BJ (cell line): ENCODE data around the gene ZDHHC5. TPM values are rescaled to one million over a fixed set of nuclear protein-coding genes. Genes with fewer than 3 reads are reported as not detected.

Experiments
- CTCF ChIA-PET: fragments of 350-600 bp; formaldehyde crosslinking; extraction: SDS; loops from one replicate; lab custom pipeline; 2021; ENCODE audit warnings: antibody characterized with exemption, inconsistent platforms; lab: Yijun Ruan, JAX
- POLR2A ChIA-PET: fragments of 300-600 bp; sonication (Branson Sonifier 250); formaldehyde crosslinking; extraction: SDS; loops from one replicate; lab custom pipeline; 2021; ENCODE audit warnings: antibody characterized with exemption; lab: Charles Lee
- DNase-seq: peaks from one replicate; pipeline ENCODE4 v3.0.0-alpha.2; 2011; ENCODE audit warnings: low read depth
- H3K27me3 ChIP-seq: 2 replicates; pipeline ENCODE4 v1.6.0; 2011; ENCODE audit warnings: low read length; ENCODE audit not compliant: control insufficient read depth, insufficient read depth
- H3K36me3 ChIP-seq: 2 replicates; pipeline ENCODE4 v1.5.1; 2011; ENCODE audit warnings: low read length; ENCODE audit not compliant: control insufficient read depth, insufficient read depth
- H3K4me3 ChIP-seq: 2 replicates; pipeline ENCODE4 v1.5.1; 2011; ENCODE audit warnings: low read depth, mild to moderate bottlenecking, control low read depth, low read length
- polyA plus RNA-seq: library from polyadenylated mRNA; depleted of rRNA; stranded (reverse); fragments of >200 nt; gene quantifications from 2 replicates; pipeline ENCODE4 v1.2.3, GENCODE V29; 2011
- TF ChIP-seq, protein P1 (sequence below): IDR thresholded peaks from 2 replicates; pipeline ENCODE4 v1.5.1; 2011; ENCODE audit warnings: low read depth, mild to moderate bottlenecking, control low read depth, inconsistent platforms, low read length, moderate library complexity; ENCODE audit not compliant: insufficient read depth

Gene ZDHHC5
- polyA plus RNA-seq, 1 experiment: 76.7 TPM

DNA sequence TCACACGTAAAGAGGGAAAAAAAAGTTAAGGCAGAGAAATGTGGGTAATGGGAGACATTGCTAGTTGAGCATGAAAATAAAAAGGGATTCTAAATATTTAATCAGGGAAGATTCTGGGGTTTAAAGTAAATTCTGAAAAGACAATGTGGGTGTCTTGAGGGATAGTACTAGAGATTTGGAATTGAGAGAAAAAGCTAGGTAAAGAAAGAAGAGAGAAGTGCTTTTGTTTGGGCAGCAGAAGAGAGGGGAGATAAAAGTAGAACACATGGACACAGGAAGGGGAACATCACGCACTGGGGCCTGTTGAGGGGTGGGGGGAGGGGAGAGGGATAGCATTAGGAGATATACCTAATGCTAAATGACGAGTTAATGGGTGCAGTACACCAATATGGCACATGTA is 14.8 kb upstream of the ZDHHC5 start:
- POLR2A ChIA-PET: no interaction called here
- no peak for DNase-seq
- Histone ChIP-seq H3K36me3 (no peaks in the 10 kb centered on the region), H3K27me3 (no peaks in the 10 kb centered on the region; the same call in 1 of the 2 replicates), H3K4me3 (no peak overlapping the region)
- TF ChIP-seq, protein P1, sequence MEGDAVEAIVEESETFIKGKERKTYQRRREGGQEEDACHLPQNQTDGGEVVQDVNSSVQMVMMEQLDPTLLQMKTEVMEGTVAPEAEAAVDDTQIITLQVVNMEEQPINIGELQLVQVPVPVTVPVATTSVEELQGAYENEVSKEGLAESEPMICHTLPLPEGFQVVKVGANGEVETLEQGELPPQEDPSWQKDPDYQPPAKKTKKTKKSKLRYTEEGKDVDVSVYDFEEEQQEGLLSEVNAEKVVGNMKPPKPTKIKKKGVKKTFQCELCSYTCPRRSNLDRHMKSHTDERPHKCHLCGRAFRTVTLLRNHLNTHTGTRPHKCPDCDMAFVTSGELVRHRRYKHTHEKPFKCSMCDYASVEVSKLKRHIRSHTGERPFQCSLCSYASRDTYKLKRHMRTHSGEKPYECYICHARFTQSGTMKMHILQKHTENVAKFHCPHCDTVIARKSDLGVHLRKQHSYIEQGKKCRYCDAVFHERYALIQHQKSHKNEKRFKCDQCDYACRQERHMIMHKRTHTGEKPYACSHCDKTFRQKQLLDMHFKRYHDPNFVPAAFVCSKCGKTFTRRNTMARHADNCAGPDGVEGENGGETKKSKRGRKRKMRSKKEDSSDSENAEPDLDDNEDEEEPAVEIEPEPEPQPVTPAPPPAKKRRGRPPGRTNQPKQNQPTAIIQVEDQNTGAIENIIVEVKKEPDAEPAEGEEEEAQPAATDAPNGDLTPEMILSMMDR: no peak
- CTCF ChIA-PET: interaction anchor here (1.7 to 2.0 kb wide), 2 partner anchors 12 kb away, joined by 6 to 14 read pairs; no protein-coding TSS in a partner anchor

DNA sequence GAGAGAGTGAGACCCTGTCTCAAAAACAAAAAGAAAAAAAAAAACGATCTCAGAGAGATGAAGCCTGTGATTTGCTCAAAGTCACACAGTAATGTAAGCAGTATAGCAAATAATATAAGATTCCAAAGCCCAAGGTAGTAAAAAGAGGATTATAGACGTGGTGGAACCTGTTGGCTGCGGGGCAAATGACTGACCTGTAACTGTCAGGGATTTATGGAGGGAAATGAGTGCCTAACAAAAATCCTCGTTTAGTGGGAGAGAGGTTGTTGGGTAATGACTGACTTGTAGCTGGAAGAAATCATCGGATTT is 11.1 kb upstream of the ZDHHC5 start:
- no peak for DNase-seq
- Histone ChIP-seq H3K27me3 (no peaks in the 10 kb centered on the region), H3K4me3 (peak overlapping the region; percentile 48), H3K36me3 (peaks cover 14% of the 10 kb centered on the region)
- POLR2A ChIA-PET: no interaction called here
- CTCF ChIA-PET: interaction anchor here (1.5 to 4.0 kb wide), 3 partner anchors 12 to 164 kb away, joined by 4 to 12 read pairs (median 5); partner anchors contain the start of gene UBE2L6
- TF ChIP-seq, protein P1: no peak

DNA sequence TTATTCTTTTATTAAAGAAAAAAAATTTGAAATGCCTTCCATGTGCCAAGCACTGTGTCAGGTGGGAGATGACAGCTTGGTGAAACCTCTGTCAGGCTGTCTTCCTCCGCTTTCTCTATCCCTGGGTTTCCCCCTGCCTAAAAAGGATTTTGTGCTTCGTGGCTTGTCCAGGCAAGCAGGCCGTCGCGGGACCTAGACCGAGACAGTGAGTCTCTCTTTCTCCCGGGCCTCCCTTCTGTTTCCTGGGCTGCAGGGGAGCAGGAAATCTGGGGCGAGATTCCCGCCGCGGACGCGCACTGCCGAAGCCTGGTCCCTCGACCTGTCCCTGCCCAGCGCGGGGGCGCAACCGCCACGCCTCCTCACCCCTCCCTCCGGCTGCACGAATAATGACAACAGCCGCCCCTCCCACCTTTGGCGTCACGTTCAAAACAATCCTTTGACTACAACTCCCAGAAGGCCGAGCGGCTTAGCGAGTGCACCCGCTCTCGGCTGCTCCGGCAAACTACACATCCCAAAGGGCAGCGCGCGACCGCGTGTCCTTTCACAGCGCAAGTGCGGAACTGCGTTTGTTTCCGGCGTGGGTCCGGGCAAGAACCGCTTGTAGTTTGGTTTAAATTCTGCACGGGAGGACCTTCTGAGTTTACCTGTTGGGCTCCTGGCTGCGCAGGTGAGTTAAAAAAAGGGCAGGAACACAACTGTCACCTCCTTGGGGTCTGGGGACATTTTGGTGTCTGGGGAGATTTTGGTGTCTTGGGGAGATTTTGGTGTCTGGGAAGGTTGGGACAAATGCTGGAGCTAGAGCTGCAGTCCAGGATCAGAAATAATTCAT is 10.5 kb upstream of the ZDHHC5 start, which contains the start of gene CLP1:
CLP1 (plus strand) TSS at position 569 of the 829 bp plus-strand sequence. CDS start 1,715 bp downstream, outside the sequence.
- CTCF ChIA-PET: interaction anchor here (0.9 to 4.0 kb wide), 5 partner anchors 9 to 164 kb away, joined by 3 to 12 read pairs (median 4); partner anchors contain the start of gene UBE2L6
- peak; percentile 94 for DNase-seq
- TF ChIP-seq, protein P1: no peak
- POLR2A ChIA-PET: interaction anchor here (0.6 kb wide), 1 partner anchor 71 kb away, joined by 6 read pairs; no protein-coding TSS in a partner anchor
- H3K4me3 ChIP-seq: peak within 1 kb of the TSS; percentile 85
- H3K36me3 ChIP-seq: peaks cover 14% of the 10 kb centered on the region
- no peaks in the 10 kb centered on the region for H3K27me3 ChIP-seq

DNA sequence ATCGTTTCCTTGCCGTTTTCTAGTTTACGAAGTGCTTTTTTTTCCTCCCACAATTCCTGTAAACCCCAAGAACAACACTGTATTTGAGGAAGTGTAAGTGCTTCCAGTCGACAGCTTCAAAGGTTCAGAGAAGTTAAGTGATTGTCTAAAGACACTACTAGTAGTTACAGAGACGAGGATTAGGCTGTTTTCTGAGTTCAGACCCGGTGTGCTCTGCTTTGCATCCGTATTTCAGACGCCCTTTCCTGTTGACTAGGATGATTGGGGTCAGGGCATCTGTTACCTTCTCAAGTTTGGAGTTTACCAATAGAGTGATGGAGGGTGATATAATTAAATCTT is 9.9 kb upstream of the ZDHHC5 start:
- DNase-seq: no peak
- H3K4me3 ChIP-seq: peak overlapping the region; percentile 85
- ChIA-PET CTCF (interaction anchor here (0.9 to 4.0 kb wide), 4 partner anchors 9 to 165 kb away, joined by 3 to 12 read pairs (median 4); no protein-coding TSS in a partner anchor), POLR2A (interaction anchor here (0.6 kb wide), 1 partner anchor 71 kb away, joined by 6 read pairs; no protein-coding TSS in a partner anchor)
- H3K36me3 ChIP-seq: peaks cover 14% of the 10 kb centered on the region
- TF ChIP-seq, protein P1: no peak
- no peaks in the 10 kb centered on the region for H3K27me3 ChIP-seq

DNA sequence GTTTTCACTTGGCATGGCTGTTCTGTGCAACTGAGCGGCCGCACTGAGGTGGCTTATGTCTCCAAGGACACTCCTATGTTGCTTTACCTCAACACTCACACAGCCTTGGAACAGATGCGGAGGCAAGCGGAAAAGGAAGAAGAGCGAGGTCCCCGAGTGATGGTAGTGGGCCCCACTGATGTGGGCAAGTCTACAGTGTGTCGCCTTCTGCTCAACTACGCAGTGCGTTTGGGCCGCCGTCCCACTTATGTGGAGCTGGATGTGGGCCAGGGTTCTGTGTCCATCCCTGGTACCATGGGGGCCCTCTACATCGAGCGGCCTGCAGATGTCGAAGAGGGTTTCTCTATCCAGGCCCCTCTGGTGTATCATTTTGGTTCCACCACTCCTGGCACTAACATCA is 8.2 kb upstream of the ZDHHC5 start:
- no peaks in the 10 kb centered on the region for H3K27me3 ChIP-seq
- TF ChIP-seq, protein P1: no peak
- CTCF ChIA-PET: interaction anchor here (1.0 to 1.6 kb wide), 2 partner anchors 16 to 51 kb away, joined by 3 to 4 read pairs; no protein-coding TSS in a partner anchor

More for the DNA sequence above, 8.2 kb upstream of the ZDHHC5 start:
- Histone ChIP-seq H3K4me3 (no peak overlapping the region), H3K36me3 (peaks cover 14% of the 10 kb centered on the region)
- DNase-seq: no peak
- POLR2A ChIA-PET: no interaction called here
